HepG2 (cell line): ENCODE measurements around the gene UBE2Q2. TPM values are rescaled to one million over a fixed set of nuclear protein-coding genes. Genes with fewer than 3 reads are reported as not detected.

Source experiments
- GPBP1L1 ChIP-seq: sonication (generic); formaldehyde crosslinking; IDR thresholded peaks from 2 replicates; pipeline ENCODE4 v1.5.0; 2020; ENCODE audit warnings: mild to moderate bottlenecking, missing genetic modification reagents
- HIVEP1 ChIP-seq: sonication (generic); formaldehyde crosslinking; IDR thresholded peaks from 2 replicates; pipeline ENCODE4 v1.4.0; 2020; ENCODE audit warnings: mild to moderate bottlenecking, missing genetic modification reagents
- MAF1 ChIP-seq: sonication (generic); formaldehyde crosslinking; IDR thresholded peaks from 2 replicates; pipeline ENCODE4 v1.5.0; 2020; ENCODE audit warnings: missing genetic modification reagents, borderline replicate concordance
- SNAPC2 ChIP-seq: sonication (generic); formaldehyde crosslinking; IDR thresholded peaks from 2 replicates; pipeline ENCODE4 v1.8.1; 2022; ENCODE audit warnings: mild to moderate bottlenecking, missing genetic modification reagents
- THYN1 ChIP-seq: sonication (generic); formaldehyde crosslinking; IDR thresholded peaks from 2 replicates; pipeline ENCODE4 v1.8.1; 2023; ENCODE audit warnings: low read depth, mild to moderate bottlenecking, moderate library complexity, missing genetic modification reagents, borderline replicate concordance
- ZNF18 ChIP-seq: sonication (generic); formaldehyde crosslinking; IDR thresholded peaks from 2 replicates; pipeline ENCODE4 v1.8.0; 2022; ENCODE audit warnings: mild to moderate bottlenecking, missing genetic modification reagents; ENCODE audit not compliant: insufficient replicate concordance
- ZNF660 ChIP-seq: sonication (generic); formaldehyde crosslinking; IDR thresholded peaks from 2 replicates; pipeline ENCODE4 v1.5.1; 2020; ENCODE audit warnings: mild to moderate bottlenecking, low read depth, missing genetic modification reagents, borderline replicate concordance
- ZNF773 ChIP-seq: sonication (generic); formaldehyde crosslinking; IDR thresholded peaks from 2 replicates; pipeline ENCODE4 v1.4.0; 2020; ENCODE audit warnings: missing genetic modification reagents, borderline replicate concordance
- polyA plus RNA-seq, 8 experiments: library from polyadenylated mRNA; depleted of rRNA in 3 of 8; stranded (reverse) in 7 of 8; unstranded in 1 of 8; fragments of >200 nt; fragmentation: Illumina TruSeq in 4 of 8; extraction: Trizol in 4 of 8; gene quantifications; 2 replicates each; pipeline versions ENCODE4 v1.2.1 to v1.2.3, GENCODE V29; 2011 to 2016; ENCODE audit warnings: low read depth in 4 of 8, missing spikeins in 1 of 8, mixed read lengths in 1 of 8; ENCODE audit not compliant: insufficient read depth in 1 of 8
- total RNA-seq, 5 experiments: library from RNA; depleted of rRNA; stranded (reverse); fragments of >200 nt; fragmentation: Illumina TruSeq; extraction: Trizol; gene quantifications; 2 replicates each; pipeline ENCODE4 v1.2.3, GENCODE V29; 2016; ENCODE audit warnings: low read depth in 1 of 5
- TF ChIP-seq, protein P1 (sequence below): sonication (generic); formaldehyde crosslinking; IDR thresholded peaks from 2 replicates; pipeline ENCODE4 v1.4.0; 2020; ENCODE audit warnings: missing genetic modification reagents
- TF ChIP-seq, protein P2 (sequence below): sonication (generic); formaldehyde crosslinking; IDR thresholded peaks from 2 replicates; pipeline ENCODE4 v1.4.0; 2020; ENCODE audit warnings: missing genetic modification reagents
- TF ChIP-seq, protein P3 (sequence below): sonication (generic); formaldehyde crosslinking; IDR thresholded peaks from 2 replicates; pipeline ENCODE4 v1.4.0; 2020; ENCODE audit warnings: mild to moderate bottlenecking, low read depth, missing genetic modification reagents
- TF ChIP-seq, protein P4 (sequence below): sonication (generic); formaldehyde crosslinking; IDR thresholded peaks from 2 replicates; pipeline ENCODE4 v1.5.0; 2020; ENCODE audit warnings: missing genetic modification reagents

Gene UBE2Q2
- total and polyA plus RNA-seq, 2 of the 13 experiments (the other 11 are each of a cell fraction or from before 2014, with no cell fraction given): 10.6 to 20.4 TPM

DNA sequence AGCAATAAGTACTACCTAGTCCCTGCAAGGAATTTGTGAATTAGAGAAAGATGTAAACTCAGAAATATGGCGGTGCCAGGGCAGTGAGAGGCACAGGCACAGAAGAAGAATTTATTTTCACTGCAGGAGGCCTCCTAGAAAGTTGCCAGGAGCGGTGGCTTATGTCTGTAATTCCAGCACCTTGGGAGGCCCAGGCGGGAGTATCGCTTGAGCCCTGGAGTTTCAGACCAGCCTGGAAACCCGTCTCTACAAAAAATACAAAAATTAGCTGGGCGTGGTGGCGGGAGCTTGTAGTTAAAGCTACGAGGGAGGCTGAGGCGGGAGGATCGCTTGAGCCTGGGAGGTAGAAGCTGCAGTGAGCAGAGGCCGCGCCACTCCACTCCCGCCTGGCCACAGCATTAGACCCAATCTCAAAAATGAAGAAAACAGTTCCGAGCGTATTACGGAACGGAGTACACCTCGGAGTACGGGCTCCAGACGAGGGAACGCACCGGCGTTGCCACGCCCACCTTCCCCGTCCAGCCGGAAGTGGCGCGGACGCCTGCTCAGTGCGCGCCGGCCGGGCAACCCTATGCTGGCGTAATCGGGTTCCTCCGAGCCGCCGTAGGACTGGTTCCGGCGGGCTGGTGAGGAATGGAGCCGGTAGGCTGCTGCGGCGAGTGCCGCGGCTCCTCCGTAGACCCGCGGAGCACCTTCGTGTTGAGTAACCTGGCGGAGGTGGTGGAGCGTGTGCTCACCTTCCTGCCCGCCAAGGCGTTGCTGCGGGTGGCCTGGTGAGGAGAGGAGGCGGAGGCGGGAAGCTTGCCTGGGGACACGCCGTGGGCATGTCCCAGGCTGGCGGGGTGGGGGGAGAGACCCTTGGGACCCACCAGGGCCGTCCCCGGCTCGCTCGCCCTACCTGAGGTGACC, 60.3 kb downstream of the UBE2Q2 start, which contains the start of gene FBXO22 (continued):
- TF ChIP-seq, protein P1, sequence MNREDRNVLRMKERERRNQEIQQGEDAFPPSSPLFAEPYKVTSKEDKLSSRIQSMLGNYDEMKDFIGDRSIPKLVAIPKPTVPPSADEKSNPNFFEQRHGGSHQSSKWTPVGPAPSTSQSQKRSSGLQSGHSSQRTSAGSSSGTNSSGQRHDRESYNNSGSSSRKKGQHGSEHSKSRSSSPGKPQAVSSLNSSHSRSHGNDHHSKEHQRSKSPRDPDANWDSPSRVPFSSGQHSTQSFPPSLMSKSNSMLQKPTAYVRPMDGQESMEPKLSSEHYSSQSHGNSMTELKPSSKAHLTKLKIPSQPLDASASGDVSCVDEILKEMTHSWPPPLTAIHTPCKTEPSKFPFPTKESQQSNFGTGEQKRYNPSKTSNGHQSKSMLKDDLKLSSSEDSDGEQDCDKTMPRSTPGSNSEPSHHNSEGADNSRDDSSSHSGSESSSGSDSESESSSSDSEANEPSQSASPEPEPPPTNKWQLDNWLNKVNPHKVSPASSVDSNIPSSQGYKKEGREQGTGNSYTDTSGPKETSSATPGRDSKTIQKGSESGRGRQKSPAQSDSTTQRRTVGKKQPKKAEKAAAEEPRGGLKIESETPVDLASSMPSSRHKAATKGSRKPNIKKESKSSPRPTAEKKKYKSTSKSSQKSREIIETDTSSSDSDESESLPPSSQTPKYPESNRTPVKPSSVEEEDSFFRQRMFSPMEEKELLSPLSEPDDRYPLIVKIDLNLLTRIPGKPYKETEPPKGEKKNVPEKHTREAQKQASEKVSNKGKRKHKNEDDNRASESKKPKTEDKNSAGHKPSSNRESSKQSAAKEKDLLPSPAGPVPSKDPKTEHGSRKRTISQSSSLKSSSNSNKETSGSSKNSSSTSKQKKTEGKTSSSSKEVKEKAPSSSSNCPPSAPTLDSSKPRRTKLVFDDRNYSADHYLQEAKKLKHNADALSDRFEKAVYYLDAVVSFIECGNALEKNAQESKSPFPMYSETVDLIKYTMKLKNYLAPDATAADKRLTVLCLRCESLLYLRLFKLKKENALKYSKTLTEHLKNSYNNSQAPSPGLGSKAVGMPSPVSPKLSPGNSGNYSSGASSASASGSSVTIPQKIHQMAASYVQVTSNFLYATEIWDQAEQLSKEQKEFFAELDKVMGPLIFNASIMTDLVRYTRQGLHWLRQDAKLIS (CRISPR knock-in tag): no peak; the same call in 1 of the 2 replicates
- TF ChIP-seq THYN1 (no peak), HIVEP1 (peak; percentile 91), ZNF660 (CRISPR knock-in tag) (no peak), GPBP1L1 (CRISPR knock-in tag) (no peak), ZNF773 (CRISPR knock-in tag) (0 out of 2 replicates have a peak, but pooled peaks have one; percentile 41), SNAPC2 (CRISPR knock-in tag) (peak; percentile 61; the same call in 1 of the 2 replicates), ZNF18 (no peak), MAF1 (peak; percentile 94)
- TF ChIP-seq, protein P2, sequence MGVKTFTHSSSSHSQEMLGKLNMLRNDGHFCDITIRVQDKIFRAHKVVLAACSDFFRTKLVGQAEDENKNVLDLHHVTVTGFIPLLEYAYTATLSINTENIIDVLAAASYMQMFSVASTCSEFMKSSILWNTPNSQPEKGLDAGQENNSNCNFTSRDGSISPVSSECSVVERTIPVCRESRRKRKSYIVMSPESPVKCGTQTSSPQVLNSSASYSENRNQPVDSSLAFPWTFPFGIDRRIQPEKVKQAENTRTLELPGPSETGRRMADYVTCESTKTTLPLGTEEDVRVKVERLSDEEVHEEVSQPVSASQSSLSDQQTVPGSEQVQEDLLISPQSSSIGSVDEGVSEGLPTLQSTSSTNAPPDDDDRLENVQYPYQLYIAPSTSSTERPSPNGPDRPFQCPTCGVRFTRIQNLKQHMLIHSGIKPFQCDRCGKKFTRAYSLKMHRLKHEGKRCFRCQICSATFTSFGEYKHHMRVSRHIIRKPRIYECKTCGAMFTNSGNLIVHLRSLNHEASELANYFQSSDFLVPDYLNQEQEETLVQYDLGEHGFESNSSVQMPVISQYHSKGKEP (CRISPR knock-in tag): no peak
- TF ChIP-seq, protein P3, sequence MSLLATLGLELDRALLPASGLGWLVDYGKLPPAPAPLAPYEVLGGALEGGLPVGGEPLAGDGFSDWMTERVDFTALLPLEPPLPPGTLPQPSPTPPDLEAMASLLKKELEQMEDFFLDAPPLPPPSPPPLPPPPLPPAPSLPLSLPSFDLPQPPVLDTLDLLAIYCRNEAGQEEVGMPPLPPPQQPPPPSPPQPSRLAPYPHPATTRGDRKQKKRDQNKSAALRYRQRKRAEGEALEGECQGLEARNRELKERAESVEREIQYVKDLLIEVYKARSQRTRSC (CRISPR knock-in tag): no peak
- TF ChIP-seq, protein P4, sequence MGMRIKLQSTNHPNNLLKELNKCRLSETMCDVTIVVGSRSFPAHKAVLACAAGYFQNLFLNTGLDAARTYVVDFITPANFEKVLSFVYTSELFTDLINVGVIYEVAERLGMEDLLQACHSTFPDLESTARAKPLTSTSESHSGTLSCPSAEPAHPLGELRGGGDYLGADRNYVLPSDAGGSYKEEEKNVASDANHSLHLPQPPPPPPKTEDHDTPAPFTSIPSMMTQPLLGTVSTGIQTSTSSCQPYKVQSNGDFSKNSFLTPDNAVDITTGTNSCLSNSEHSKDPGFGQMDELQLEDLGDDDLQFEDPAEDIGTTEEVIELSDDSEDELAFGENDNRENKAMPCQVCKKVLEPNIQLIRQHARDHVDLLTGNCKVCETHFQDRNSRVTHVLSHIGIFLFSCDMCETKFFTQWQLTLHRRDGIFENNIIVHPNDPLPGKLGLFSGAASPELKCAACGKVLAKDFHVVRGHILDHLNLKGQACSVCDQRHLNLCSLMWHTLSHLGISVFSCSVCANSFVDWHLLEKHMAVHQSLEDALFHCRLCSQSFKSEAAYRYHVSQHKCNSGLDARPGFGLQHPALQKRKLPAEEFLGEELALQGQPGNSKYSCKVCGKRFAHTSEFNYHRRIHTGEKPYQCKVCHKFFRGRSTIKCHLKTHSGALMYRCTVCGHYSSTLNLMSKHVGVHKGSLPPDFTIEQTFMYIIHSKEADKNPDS (CRISPR knock-in tag): no peak
